Measurements from ENCODE around the gene NARS2.

GRCh38 chr11:78520230-78520629 lies 54.4 kb downstream of the NARS2 start:
- no peak for TF ChIP-seq YY1 (IDR thresholded peaks at IDR 0.05; ENCODE audit: insufficient read depth, insufficient read length)
- TF ChIP-seq ZNF274 (IDR thresholded peaks at IDR 0.05; ENCODE audit: low read depth, low read length), result no peak
- TF ChIP-seq SUZ12 (IDR thresholded peaks at IDR 0.05; ENCODE audit: extremely low read depth, insufficient read depth, insufficient read length), result no peak

Measured in NT2/D1 (cell line).